Peyer's patch (tissue), 4 donors: ENCODE measurements around the gene GOLGA6L10.

Experiments used
- CTCF ChIP-seq, 6 experiments: fragments of 450-650 bp in 4 of 6; fragments of 200-600 bp in 2 of 6; sonication (generic) in 1 of 6; IDR thresholded peaks; one replicate each; pipeline ENCODE4 v1.5.1; 2017 to 2019; ENCODE audit warnings: antibody characterized with exemption in 6 of 6, mild to moderate bottlenecking in 3 of 6, moderate library complexity in 1 of 6
- POLR2A ChIP-seq, 2 donors: fragments of 450-650 bp; IDR thresholded peaks; one replicate each; pipeline ENCODE4 v1.5.1; 2017; ENCODE audit warnings: antibody characterized with exemption in 2 of 2, mild to moderate bottlenecking in 2 of 2, moderate library complexity in 2 of 2

- TF ChIP-seq POLR2A (IDR thresholded peaks at IDR 0.05) (no peak), CTCF (IDR thresholded peaks at IDR 0.05) (no peak)
Observed at GRCh38 chr15:82307714-82308081, 41.6 kb downstream of the GOLGA6L10 start.
